HG03575 (cell line): Measurements from ENCODE around the gene CALML3.

Source experiments
- ATAC-seq: cut with Tn5 transposase; IDR thresholded peaks from one replicate; pipeline ENCODE4 v1.9.1; 2021; ENCODE audit not compliant: unreplicated experiment, insufficient number of reproducible peaks, low FRiP score; ENCODE audit errors: extremely low read depth

CALML3 gene

GRCh38 chr10:5534051-5534821 lies 9.5 kb downstream of the CALML3 start:
- ATAC-seq = no peak

- no peak for ATAC-seq
Measured at GRCh38 chr10:5534880-5535856, 10.4 kb downstream of the CALML3 start.

GRCh38 chr10:5536486-5537081 lies 11.8 kb downstream of the CALML3 start:
- ATAC-seq = no peak

- no peak for ATAC-seq
Measured at GRCh38 chr10:5537684-5538083, 12.9 kb downstream of the CALML3 start.

GRCh38 chr10:5538446-5538845 lies 13.7 kb downstream of the CALML3 start:
- ATAC-seq = no peak

- ATAC-seq = no peak
Measured at GRCh38 chr10:5538892-5539651, 14.3 kb downstream of the CALML3 start.

GRCh38 chr10:5540080-5540479 lies 15.3 kb downstream of the CALML3 start:
- no peak for ATAC-seq

- ATAC-seq = no peak
Measured at GRCh38 chr10:5540891-5541290, 16.1 kb downstream of the CALML3 start.

- ATAC-seq = no peak
Measured at GRCh38 chr10:5542100-5542499, 17.3 kb downstream of the CALML3 start.

GRCh38 chr10:5543623-5544022 lies 18.9 kb downstream of the CALML3 start:
- no peak for ATAC-seq

GRCh38 chr10:5544216-5544805 lies 19.6 kb downstream of the CALML3 start:
- ATAC-seq = no peak

- no peak for ATAC-seq
Measured at GRCh38 chr10:5545011-5545410, 20.2 kb downstream of the CALML3 start.

GRCh38 chr10:5545426-5545777 lies 20.6 kb downstream of the CALML3 start:
- ATAC-seq = no peak

GRCh38 chr10:5545778-5546710 lies 21.3 kb downstream of the CALML3 start:
- no peak for ATAC-seq

- ATAC-seq = no peak
Measured at GRCh38 chr10:5546891-5547680, 22.3 kb downstream of the CALML3 start.

- no peak for ATAC-seq
Measured at GRCh38 chr10:5547681-5547930, 22.8 kb downstream of the CALML3 start.

- no peak for ATAC-seq
Measured at GRCh38 chr10:5547931-5548660, 23.3 kb downstream of the CALML3 start.
